Calu3 (cell line): ENCODE data around the gene ARID1B. TPM values are rescaled to one million over a fixed set of nuclear protein-coding genes. Genes with fewer than 3 reads are reported as not detected.

ENCODE experiments used
- BruUV-seq: library from RNA; stranded (reverse); fragments of 400-500 nt; replicated peaks from 2 replicates; lab custom pipeline; 2021; lab: Mats Ljungman, UMichigan
- CTCF ChIA-PET: fragments of 300-600 bp; sonication (Branson Sonifier 250); formaldehyde crosslinking; loops from one replicate; lab custom pipeline; 2022; ENCODE audit warnings: antibody characterized with exemption; lab: Charles Lee
- DNase-seq: peaks from one replicate; pipeline ENCODE4 v3.0.0; 2022
- H3K27ac Mint-ChIP-seq: one replicate; pipeline ENCODE4 v1.8.0; 2022; ENCODE audit warnings: mixed read lengths; ENCODE audit not compliant: unreplicated experiment
- H3K27me3 Mint-ChIP-seq: one replicate; pipeline ENCODE4 v1.8.0; 2022; ENCODE audit warnings: mixed read lengths; ENCODE audit not compliant: unreplicated experiment
- H3K36me3 Mint-ChIP-seq: one replicate; pipeline ENCODE4 v1.8.0; 2022; ENCODE audit warnings: mild to moderate bottlenecking, moderate library complexity, mixed read lengths; ENCODE audit not compliant: insufficient read depth, unreplicated experiment
- H3K4me1 Mint-ChIP-seq: one replicate; pipeline ENCODE4 v1.8.0; 2022; ENCODE audit warnings: mild to moderate bottlenecking, low read depth, mixed read lengths; ENCODE audit not compliant: unreplicated experiment
- H3K4me3 Mint-ChIP-seq: one replicate; pipeline ENCODE4 v1.8.0; 2022; ENCODE audit warnings: mild to moderate bottlenecking, low read depth, moderate library complexity, mixed read lengths; ENCODE audit not compliant: unreplicated experiment
- H3K9me3 Mint-ChIP-seq: one replicate; pipeline ENCODE4 v1.8.0; 2022; ENCODE audit warnings: low read depth, mixed read lengths; ENCODE audit not compliant: unreplicated experiment
- CTCF ChIP-seq: fragments of 200-600 bp; IDR thresholded peaks from one replicate; pipeline ENCODE4 v1.8.0; 2022; ENCODE audit warnings: antibody characterized with exemption; ENCODE audit not compliant: unreplicated experiment
- intact Hi-C: fragments of 100-400 bp; cut with micrococcal nuclease; formaldehyde crosslinking; loops from one replicate; pipeline ENCODE4 v1.10.0; 2022; ENCODE audit not compliant: unreplicated experiment
- total RNA-seq: library from RNA; stranded (reverse); gene quantifications from 2 replicates; pipeline ENCODE4 v1.2.3, GENCODE V29; 2022

Gene ARID1B
- total RNA-seq, 1 experiment from 2014 or later: 53.5 TPM

- CTCF ChIA-PET: interaction anchor here (0.7 kb wide), 1 partner anchor 10 kb away, joined by 6 read pairs; no protein-coding TSS in a partner anchor
- Mint-ChIP-seq H3K4me1 (peaks cover 18% of the 10 kb centered on the region), H3K9me3 (no peaks in the 10 kb centered on the region), H3K27me3 (no peaks in the 10 kb centered on the region), H3K27ac (no peak overlapping the region), H3K36me3 (no peaks in the 10 kb centered on the region), H3K4me3 (no peak overlapping the region)
- intact Hi-C loops: no loop called here
- no peak for TF ChIP-seq CTCF
- DNase-seq: no peak
- BruUV-seq: no TSS peak
Measured at GRCh38 chr6:156977527-156978291, 200.5 kb downstream of the ARID1B start.

GRCh38 chr6:156978948-156979347, 201.8 kb downstream of the ARID1B start:
- no peaks in the 10 kb centered on the region for H3K9me3 Mint-ChIP-seq
- H3K4me1 Mint-ChIP-seq: peaks cover 25% of the 10 kb centered on the region
- H3K36me3 Mint-ChIP-seq: no peaks in the 10 kb centered on the region
- CTCF ChIA-PET: no interaction called here
- H3K27ac Mint-ChIP-seq: no peak overlapping the region
- intact Hi-C loops: no loop called here
- no peaks in the 10 kb centered on the region for H3K27me3 Mint-ChIP-seq
- no peak for DNase-seq
- H3K4me3 Mint-ChIP-seq: no peak overlapping the region
- TF ChIP-seq CTCF: no peak
- BruUV-seq: no TSS peak

GRCh38 chr6:156980515-156980914, 203.3 kb downstream of the ARID1B start:
- BruUV-seq: no TSS peak
- DNase-seq: no peak
- H3K9me3 Mint-ChIP-seq: no peaks in the 10 kb centered on the region
- TF ChIP-seq CTCF: no peak
- H3K27me3 Mint-ChIP-seq: no peaks in the 10 kb centered on the region
- no peak overlapping the region for H3K4me3 Mint-ChIP-seq
- H3K27ac Mint-ChIP-seq: no peak overlapping the region
- peaks cover 32% of the 10 kb centered on the region for H3K4me1 Mint-ChIP-seq
- intact Hi-C loops: no loop called here
- CTCF ChIA-PET: interaction anchor here (1.6 kb wide), 1 partner anchor 11 kb away, joined by 3 read pairs; no protein-coding TSS in a partner anchor
- no peaks in the 10 kb centered on the region for H3K36me3 Mint-ChIP-seq

- no peak overlapping the region for H3K27ac Mint-ChIP-seq
- H3K9me3 Mint-ChIP-seq: no peaks in the 10 kb centered on the region
- no peaks in the 10 kb centered on the region for H3K36me3 Mint-ChIP-seq
- TF ChIP-seq CTCF: no peak
- no peaks in the 10 kb centered on the region for H3K27me3 Mint-ChIP-seq
- peaks cover 32% of the 10 kb centered on the region for H3K4me1 Mint-ChIP-seq
- CTCF ChIA-PET: interaction anchor here (1.6 kb wide), 1 partner anchor 11 kb away, joined by 3 read pairs; no protein-coding TSS in a partner anchor
- intact Hi-C loops: no loop called here
- no peak overlapping the region for H3K4me3 Mint-ChIP-seq
- BruUV-seq: no TSS peak
- DNase-seq: no peak
Measured at GRCh38 chr6:156980948-156981347, 203.8 kb downstream of the ARID1B start.
